Activated CD4-positive, alpha-beta T cell treated with anti-CD3 and anti-CD28 coated beads for 4 hours (primary cell): ENCODE data around the gene SCNN1A.

Experiments
- DNase-seq, 2 donors: peaks; one replicate each; pipeline ENCODE4 v3.0.0-alpha.2; 2020

SCNN1A gene

GRCh38 chr12:6315704-6316597, 59.4 kb downstream of the SCNN1A start:
- no peak for DNase-seq

- no peak for DNase-seq
Measured at GRCh38 chr12:6315184-6315583, 60.2 kb downstream of the SCNN1A start.

- DNase-seq: no peak
Measured at GRCh38 chr12:6314776-6315175, 60.6 kb downstream of the SCNN1A start.

GRCh38 chr12:6313326-6313940, 61.9 kb downstream of the SCNN1A start:
- no peak for DNase-seq

- no peak for DNase-seq
Measured at GRCh38 chr12:6312529-6313325, 62.6 kb downstream of the SCNN1A start.

GRCh38 chr12:6311822-6312528, 63.4 kb downstream of the SCNN1A start:
- no peak for DNase-seq

GRCh38 chr12:6310771-6311610, 64.4 kb downstream of the SCNN1A start:
- no peak for DNase-seq

GRCh38 chr12:6307529-6307928, 67.8 kb downstream of the SCNN1A start:
- no peak for DNase-seq

- DNase-seq: no peak
Measured at GRCh38 chr12:6306599-6307220, 68.7 kb downstream of the SCNN1A start.

GRCh38 chr12:6306151-6306550, 69.2 kb downstream of the SCNN1A start:
- no peak for DNase-seq

GRCh38 chr12:6303071-6303470, 72.3 kb downstream of the SCNN1A start:
- DNase-seq: no peak

- no peak for DNase-seq
Measured at GRCh38 chr12:6302621-6303020, 72.7 kb downstream of the SCNN1A start.

- DNase-seq: no peak
Measured at GRCh38 chr12:6301721-6302120, 73.6 kb downstream of the SCNN1A start.

GRCh38 chr12:6297170-6297569, 78.2 kb downstream of the SCNN1A start:
- no peak for DNase-seq
